ENCODE measurements around the gene LETMD1. TPM values are rescaled to one million over a fixed set of nuclear protein-coding genes. Genes with fewer than 3 reads are reported as not detected.

Gene LETMD1
- total and polyA plus RNA-seq, 2 experiments from 2014 or later = 16.3 to 29.8 TPM

DNA sequence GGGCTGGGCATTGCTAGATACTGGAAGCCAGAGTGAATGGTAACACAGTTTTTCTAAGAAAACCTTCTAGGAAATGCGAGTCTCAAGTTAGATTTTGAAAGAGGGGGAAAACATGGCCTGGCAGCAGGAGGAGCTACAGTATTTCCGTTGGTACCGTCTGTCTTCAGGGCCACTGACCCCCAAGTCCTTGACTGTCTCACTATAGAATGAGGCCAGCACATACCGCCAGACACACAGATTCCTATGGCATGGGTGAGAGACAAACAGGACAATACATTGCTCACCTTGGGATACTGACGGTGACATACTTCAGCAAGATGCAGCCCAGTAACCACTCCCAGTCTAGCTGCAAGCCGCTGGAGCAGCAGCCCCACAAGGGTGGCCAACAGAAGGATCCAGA, 43.6 kb upstream of the LETMD1 start:
- H3K9me2 ChIP-seq (ENCODE audit: insufficient read depth) = no peaks in the 10 kb centered on the region
- H3K9me3 ChIP-seq (ENCODE audit: low read depth) = no peaks in the 10 kb centered on the region
- 72 to 73% methylated on average over 6 of the region's 6 CpGs for WGBS, 2 experiments (ENCODE audit: low coverage in 1 of 2, low lambda C conversion rate in 2 of 2, missing lambda C conversion rate in 2 of 2)
- in situ Hi-C loops (cut with MboI) = no loop called here
- peaks cover 7% of the 10 kb centered on the region; the same call in 1 of the 2 replicates for H3F3A ChIP-seq (ENCODE audit: insufficient read depth)
- no peak overlapping the region for H2AFZ ChIP-seq
- H3K9ac ChIP-seq = no peak overlapping the region
- 0 out of 2 replicates have a peak, but pooled peaks cover 5% of the 10 kb centered on the region for H3K4me1 ChIP-seq (ENCODE audit: insufficient read depth)
- no peak for DNase-seq
- H3K79me2 ChIP-seq (ENCODE audit: insufficient read depth) = peaks cover 6% of the 10 kb centered on the region; the same call in 1 of the 2 replicates
- no peak overlapping the region for H3K4me3 ChIP-seq
- no peak for TF ChIP-seq EZH2phosphoT487 (IDR thresholded peaks at IDR 0.05; ENCODE audit: insufficient read depth, low read depth)
- no peak for TF ChIP-seq EZH2 (IDR thresholded peaks at IDR 0.05; ENCODE audit: insufficient read depth, poor library complexity, severe bottlenecking)
- H3K36me3 ChIP-seq (ENCODE audit: low read depth) = peaks cover under 1% of the 10 kb centered on the region; the same call in 1 of the 2 replicates
- H4K20me1 ChIP-seq (ENCODE audit: insufficient read depth) = no peaks in the 10 kb centered on the region
- H3K27ac ChIP-seq = no peak overlapping the region
- H3K27me3 ChIP-seq (replicated peaks; ENCODE audit: insufficient read depth) = no peaks in the 10 kb centered on the region
- H3K4me2 ChIP-seq (ENCODE audit: unreplicated experiment) = no peak overlapping the region

DNA sequence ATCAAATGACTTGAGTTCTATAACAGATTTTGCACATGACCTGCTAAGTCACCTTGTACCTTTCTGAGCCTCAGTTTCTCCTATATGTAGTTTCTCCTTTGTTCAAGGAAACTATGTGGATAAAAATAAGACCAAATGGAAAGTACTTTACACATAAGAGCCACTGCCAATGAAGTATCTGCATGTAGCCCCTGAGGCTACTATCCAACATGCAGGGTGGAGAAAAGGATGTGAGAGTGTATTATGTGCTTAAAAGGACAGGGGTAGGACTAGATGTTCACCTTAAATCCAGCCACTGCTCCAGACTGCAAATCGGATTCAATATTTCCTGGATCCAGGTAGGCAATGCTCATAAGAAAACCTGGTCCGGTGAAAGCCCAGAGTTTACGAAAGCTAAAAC, 43.1 kb upstream of the LETMD1 start:
- TF ChIP-seq EZH2phosphoT487 (IDR thresholded peaks at IDR 0.05; ENCODE audit: insufficient read depth, low read depth) (no peak), EZH2 (IDR thresholded peaks at IDR 0.05; ENCODE audit: insufficient read depth, poor library complexity, severe bottlenecking) (no peak)
- Histone ChIP-seq H3K4me2 (ENCODE audit: unreplicated experiment) (no peak overlapping the region), H2AFZ (no peak overlapping the region), H3K27me3 (replicated peaks; ENCODE audit: insufficient read depth) (no peaks in the 10 kb centered on the region), H3K9me3 (ENCODE audit: low read depth) (no peaks in the 10 kb centered on the region), H3K4me3 (no peak overlapping the region), H3K36me3 (ENCODE audit: low read depth) (no peaks in the 10 kb centered on the region; the same call in 1 of the 2 replicates), H3K9me2 (ENCODE audit: insufficient read depth) (no peaks in the 10 kb centered on the region), H3K4me1 (ENCODE audit: insufficient read depth) (0 out of 2 replicates have a peak, but pooled peaks cover 5% of the 10 kb centered on the region), H4K20me1 (ENCODE audit: insufficient read depth) (no peaks in the 10 kb centered on the region), H3K9ac (no peak overlapping the region), H3F3A (ENCODE audit: insufficient read depth) (peaks cover 7% of the 10 kb centered on the region; the same call in 1 of the 2 replicates), H3K27ac (no peak overlapping the region), H3K79me2 (ENCODE audit: insufficient read depth) (peaks cover 9% of the 10 kb centered on the region; the same call in 1 of the 2 replicates)
- 95% methylated on average over 3 of the region's 3 CpGs for WGBS, 2 experiments (ENCODE audit: low coverage in 1 of 2, low lambda C conversion rate in 2 of 2, missing lambda C conversion rate in 2 of 2)
- in situ Hi-C loops (cut with MboI) = no loop called here
- DNase-seq = no peak

- WGBS, 2 experiments (ENCODE audit: low coverage in 1 of 2, low lambda C conversion rate in 2 of 2, missing lambda C conversion rate in 2 of 2) = 96 to 99% methylated on average over 3 of the region's 3 CpGs
- no peak overlapping the region for H2AFZ ChIP-seq
- 0 out of 2 replicates have a peak, but pooled peaks cover under 1% of the 10 kb centered on the region for H3K4me1 ChIP-seq (ENCODE audit: insufficient read depth)
- H3K9me2 ChIP-seq (ENCODE audit: insufficient read depth) = no peaks in the 10 kb centered on the region
- H3K27ac ChIP-seq = no peak overlapping the region
- H3K27me3 ChIP-seq (replicated peaks; ENCODE audit: insufficient read depth) = no peaks in the 10 kb centered on the region
- H3K4me3 ChIP-seq = no peak overlapping the region
- DNase-seq = no peak
- peaks cover 12% of the 10 kb centered on the region for H3K79me2 ChIP-seq (ENCODE audit: insufficient read depth)
- no peaks in the 10 kb centered on the region; the same call in 1 of the 2 replicates for H3K36me3 ChIP-seq (ENCODE audit: low read depth)
- H3K9me3 ChIP-seq (ENCODE audit: low read depth) = no peaks in the 10 kb centered on the region
- TF ChIP-seq EZH2phosphoT487 (IDR thresholded peaks at IDR 0.05; ENCODE audit: insufficient read depth, low read depth) (no peak), EZH2 (IDR thresholded peaks at IDR 0.05; ENCODE audit: insufficient read depth, poor library complexity, severe bottlenecking) (no peak)
- no peak overlapping the region for H3K9ac ChIP-seq
- in situ Hi-C loops (cut with MboI) = no loop called here
- H4K20me1 ChIP-seq (ENCODE audit: insufficient read depth) = no peaks in the 10 kb centered on the region
- H3K4me2 ChIP-seq (ENCODE audit: unreplicated experiment) = no peak overlapping the region
- peaks cover under 1% of the 10 kb centered on the region; the same call in 1 of the 2 replicates for H3F3A ChIP-seq (ENCODE audit: insufficient read depth)
Observed at GRCh38 chr12:51005671-51006070, 42.5 kb upstream of the LETMD1 start.

DNA sequence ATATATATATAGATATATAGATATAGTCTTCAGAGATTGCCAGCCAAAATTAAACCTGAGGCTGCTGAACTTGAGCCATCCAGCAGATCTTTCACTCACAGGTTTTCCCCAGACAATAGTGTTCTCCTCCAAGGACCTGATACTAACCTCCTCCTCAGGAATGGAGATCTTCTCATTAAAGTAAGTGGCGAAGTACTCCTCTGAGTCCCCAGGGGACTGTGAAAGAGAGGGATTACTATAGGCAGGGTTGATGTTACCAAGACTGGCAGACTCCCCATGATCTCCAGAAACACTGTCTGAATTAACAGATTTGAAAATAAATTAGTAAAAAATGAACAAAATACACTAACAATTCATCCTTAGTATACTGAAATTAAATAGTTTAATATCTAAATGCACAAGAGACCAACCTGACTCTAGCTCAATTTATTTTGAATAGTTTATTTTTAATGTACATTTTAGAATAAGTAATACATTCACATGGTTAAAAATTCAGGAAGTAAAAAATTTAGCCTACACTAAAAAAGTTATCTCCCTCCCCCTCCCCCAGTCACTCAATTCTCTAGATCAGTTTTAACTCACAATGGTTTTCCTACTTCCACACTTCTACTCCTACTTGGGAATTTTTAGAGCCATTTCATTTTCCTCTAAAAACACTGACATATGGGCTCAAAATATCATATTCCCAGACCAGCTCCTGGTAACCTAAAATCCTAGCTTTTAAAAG, 39.6 kb upstream of the LETMD1 start:
- Histone ChIP-seq H3K9ac (no peak overlapping the region), H3K4me3 (no peak overlapping the region), H3K9me3 (ENCODE audit: low read depth) (no peaks in the 10 kb centered on the region), H4K20me1 (ENCODE audit: insufficient read depth) (no peaks in the 10 kb centered on the region), H2AFZ (no peak overlapping the region), H3K4me1 (ENCODE audit: insufficient read depth) (no peaks in the 10 kb centered on the region), H3K9me2 (ENCODE audit: insufficient read depth) (no peaks in the 10 kb centered on the region), H3F3A (ENCODE audit: insufficient read depth) (no peaks in the 10 kb centered on the region), H3K27me3 (replicated peaks; ENCODE audit: insufficient read depth) (no peaks in the 10 kb centered on the region), H3K36me3 (ENCODE audit: low read depth) (no peaks in the 10 kb centered on the region; the same call in 1 of the 2 replicates), H3K4me2 (ENCODE audit: unreplicated experiment) (no peak overlapping the region), H3K27ac (no peak overlapping the region), H3K79me2 (ENCODE audit: insufficient read depth) (peaks cover 38% of the 10 kb centered on the region)
- in situ Hi-C loops (cut with MboI) = no loop called here
- no peak for DNase-seq
- 95 to 100% methylated on average over 1 of the region's 1 CpG for WGBS, 2 experiments (ENCODE audit: low coverage in 1 of 2, low lambda C conversion rate in 2 of 2, missing lambda C conversion rate in 2 of 2)
- no peak for TF ChIP-seq EZH2phosphoT487 (IDR thresholded peaks at IDR 0.05; ENCODE audit: insufficient read depth, low read depth)
- no peak for TF ChIP-seq EZH2 (IDR thresholded peaks at IDR 0.05; ENCODE audit: insufficient read depth, poor library complexity, severe bottlenecking)

Measured in GM23248 (cell line).